NB4 (cell line): ENCODE data around the gene TMEM170B.

ENCODE experiments used
- MYC ChIP-seq: IDR thresholded peaks from 2 replicates; pipeline ENCODE4 v1.6.1; 2011; ENCODE audit warnings: low read depth, low read length
- POLR2A ChIP-seq: IDR thresholded peaks from 2 replicates; pipeline ENCODE4 v1.6.1; 2011; ENCODE audit warnings: mild to moderate bottlenecking; ENCODE audit not compliant: insufficient read length; ENCODE audit errors: extremely low read depth
- TF ChIP-seq, protein P1 (sequence below): IDR thresholded peaks from one replicate; pipeline ENCODE4 v1.5.1; 2012; ENCODE audit warnings: low read depth, low read length

GRCh38 chr6:11632795-11633511 is 95.4 kb downstream of the TMEM170B start:
- TF ChIP-seq MYC = no peak
- no peak for TF ChIP-seq POLR2A
- TF ChIP-seq, protein P1, sequence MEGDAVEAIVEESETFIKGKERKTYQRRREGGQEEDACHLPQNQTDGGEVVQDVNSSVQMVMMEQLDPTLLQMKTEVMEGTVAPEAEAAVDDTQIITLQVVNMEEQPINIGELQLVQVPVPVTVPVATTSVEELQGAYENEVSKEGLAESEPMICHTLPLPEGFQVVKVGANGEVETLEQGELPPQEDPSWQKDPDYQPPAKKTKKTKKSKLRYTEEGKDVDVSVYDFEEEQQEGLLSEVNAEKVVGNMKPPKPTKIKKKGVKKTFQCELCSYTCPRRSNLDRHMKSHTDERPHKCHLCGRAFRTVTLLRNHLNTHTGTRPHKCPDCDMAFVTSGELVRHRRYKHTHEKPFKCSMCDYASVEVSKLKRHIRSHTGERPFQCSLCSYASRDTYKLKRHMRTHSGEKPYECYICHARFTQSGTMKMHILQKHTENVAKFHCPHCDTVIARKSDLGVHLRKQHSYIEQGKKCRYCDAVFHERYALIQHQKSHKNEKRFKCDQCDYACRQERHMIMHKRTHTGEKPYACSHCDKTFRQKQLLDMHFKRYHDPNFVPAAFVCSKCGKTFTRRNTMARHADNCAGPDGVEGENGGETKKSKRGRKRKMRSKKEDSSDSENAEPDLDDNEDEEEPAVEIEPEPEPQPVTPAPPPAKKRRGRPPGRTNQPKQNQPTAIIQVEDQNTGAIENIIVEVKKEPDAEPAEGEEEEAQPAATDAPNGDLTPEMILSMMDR = no peak
